GM12878 (cell line): ENCODE results near the gene RAE1.
A peak's percentile ranks its signal among the peaks of the same experiment; 100 is the strongest.

Source experiments
- BCL3 ChIP-seq: IDR thresholded peaks from 2 replicates; pipeline ENCODE4 v1.6.1; 2011; ENCODE audit warnings: borderline replicate concordance, low read depth, mild to moderate bottlenecking, moderate library complexity, low read length; ENCODE audit not compliant: insufficient read depth, poor library complexity, severe bottlenecking
- CTCF ChIP-seq, 3 experiments: IDR thresholded peaks in 2 of 3; conservative IDR thresholded peaks in 1 of 3; 2 replicates each; pipeline ENCODE4 v1.5.1; 2011; ENCODE audit warnings: low read depth in 3 of 3, low read length in 3 of 3, mild to moderate bottlenecking in 3 of 3, control low read depth in 2 of 3, moderate library complexity in 2 of 3, inconsistent platforms in 1 of 3, mixed read lengths in 1 of 3; ENCODE audit not compliant: control insufficient read depth in 2 of 3, insufficient read depth in 1 of 3; ENCODE audit errors: extremely low read depth in 1 of 3
- EP300 ChIP-seq, 2 experiments: fragments of 150-350 bp in 1 of 2; IDR thresholded peaks; 2 replicates each; pipeline ENCODE4 v1.6.1; 2011 to 2012; ENCODE audit warnings: low read depth in 2 of 2, low read length in 2 of 2, borderline replicate concordance in 1 of 2, improper control_type of control experiment in 1 of 2, inconsistent platforms in 1 of 2; ENCODE audit not compliant: control insufficient read depth in 1 of 2
- MXI1 ChIP-seq: fragments of 150-350 bp; IDR thresholded peaks from 2 replicates; pipeline ENCODE4 v1.6.1; 2011; ENCODE audit warnings: low read depth, mild to moderate bottlenecking, inconsistent platforms, low read length, improper control_type of control experiment
- POLR2AphosphoS5 ChIP-seq: IDR thresholded peaks from 2 replicates; pipeline ENCODE4 v1.6.1; 2011; ENCODE audit warnings: mild to moderate bottlenecking, low read length, inconsistent platforms
- SMC3 ChIP-seq: IDR thresholded peaks from 2 replicates; pipeline ENCODE4 v1.6.1; 2011; ENCODE audit warnings: low read length, improper control_type of control experiment, borderline replicate concordance
- SP1 ChIP-seq: IDR thresholded peaks from one replicate; pipeline ENCODE4 v1.6.1; 2011; ENCODE audit warnings: low read depth, low read length
- USF1 ChIP-seq: IDR thresholded peaks from 2 replicates; pipeline ENCODE4 v1.6.1; 2011; ENCODE audit warnings: borderline replicate concordance, low read depth, mild to moderate bottlenecking, moderate library complexity, mixed read lengths, low read length; ENCODE audit not compliant: insufficient read depth; ENCODE audit errors: extremely low read length

GRCh38 chr20:57397693-57398108, 46.6 kb downstream of the RAE1 start:
- TF ChIP-seq MXI1 (no peak; the same call in 1 of the 2 replicates), POLR2AphosphoS5 (peak; percentile 49; the same call in 1 of the 2 replicates), CTCF (IDR thresholded peaks at IDR 0.05 in 2 of 3, conservative IDR thresholded peaks at IDR 0.05 in 1 of 3; ENCODE audit: control insufficient read depth in 2 of 3, extremely low read depth in 1 of 3, insufficient read depth in 1 of 3, low read depth in 3 of 3, low read length in 3 of 3) (no peak), BCL3 (no peak), USF1 (no peak), SMC3 (no peak), EP300 (IDR thresholded peaks at IDR 0.05; ENCODE audit: borderline replicate concordance in 1 of 2, control insufficient read depth in 1 of 2, low read depth in 2 of 2, low read length in 2 of 2) (no peak), SP1 (no peak)
